ENCODE data around the gene GLYAT. TPM values are rescaled to one million over a fixed set of nuclear protein-coding genes. Genes with fewer than 3 reads are reported as not detected.

The GLYAT gene, protein sequence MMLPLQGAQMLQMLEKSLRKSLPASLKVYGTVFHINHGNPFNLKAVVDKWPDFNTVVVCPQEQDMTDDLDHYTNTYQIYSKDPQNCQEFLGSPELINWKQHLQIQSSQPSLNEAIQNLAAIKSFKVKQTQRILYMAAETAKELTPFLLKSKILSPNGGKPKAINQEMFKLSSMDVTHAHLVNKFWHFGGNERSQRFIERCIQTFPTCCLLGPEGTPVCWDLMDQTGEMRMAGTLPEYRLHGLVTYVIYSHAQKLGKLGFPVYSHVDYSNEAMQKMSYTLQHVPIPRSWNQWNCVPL
- total RNA-seq, result not detected in 2 replicates

DNA sequence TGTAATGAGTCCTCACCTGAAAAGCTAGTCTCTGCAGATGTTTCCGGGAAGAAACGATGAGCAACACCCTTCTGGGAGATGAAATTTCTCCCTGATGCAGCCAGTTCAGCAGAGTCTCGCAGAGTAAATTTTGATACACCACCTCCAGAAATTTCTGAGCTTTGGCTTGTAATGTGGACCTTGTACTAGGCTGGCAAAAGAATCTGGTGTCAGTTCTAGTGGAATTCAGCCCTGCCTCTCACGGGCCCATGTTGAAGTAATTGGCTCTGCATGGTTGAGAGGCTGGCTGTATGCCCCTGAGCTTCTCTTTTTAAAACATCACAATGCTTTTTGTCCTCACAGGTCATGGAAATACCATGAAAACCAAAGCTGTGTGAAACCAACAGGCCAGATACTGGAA, at the start of gene GLYAT:
GLYAT (minus strand) TSS at position 125 of the 400 bp plus-strand sequence. CDS start 7,447 bp downstream, outside the sequence.

Other genes starting within 250 kb of the GLYAT start
- not detected in 2 replicates for gene OR5B21, start 223.8 kb downstream of the GLYAT start, total RNA-seq
- 11.2 and 34.6 TPM in 2 replicates for gene LPXN, start 156.1 kb downstream of the GLYAT start, total RNA-seq
- 43.9 and 71.6 TPM in 2 replicates for gene ZFP91, start 152.9 kb downstream of the GLYAT start, total RNA-seq
- gene CNTF, start 109.3 kb downstream of the GLYAT start, total RNA-seq, result 1.4 and 3.3 TPM in 2 replicates
- 0.62 and 1.4 TPM in 2 replicates for gene GLYATL2, start 112.8 kb upstream of the GLYAT start, total RNA-seq
- 0.12 and 0.33 TPM in 2 replicates for gene GLYATL1, start 207.5 kb upstream of the GLYAT start, total RNA-seq